CD4-positive, alpha-beta T cell treated with Interleukin-21 for 1 hour (primary cell): ENCODE data around the gene GPR146.

ENCODE experiments used
- DNase-seq: peaks from one replicate; pipeline ENCODE4 v3.0.0-alpha.2; 2020

GPR146 gene

DNA sequence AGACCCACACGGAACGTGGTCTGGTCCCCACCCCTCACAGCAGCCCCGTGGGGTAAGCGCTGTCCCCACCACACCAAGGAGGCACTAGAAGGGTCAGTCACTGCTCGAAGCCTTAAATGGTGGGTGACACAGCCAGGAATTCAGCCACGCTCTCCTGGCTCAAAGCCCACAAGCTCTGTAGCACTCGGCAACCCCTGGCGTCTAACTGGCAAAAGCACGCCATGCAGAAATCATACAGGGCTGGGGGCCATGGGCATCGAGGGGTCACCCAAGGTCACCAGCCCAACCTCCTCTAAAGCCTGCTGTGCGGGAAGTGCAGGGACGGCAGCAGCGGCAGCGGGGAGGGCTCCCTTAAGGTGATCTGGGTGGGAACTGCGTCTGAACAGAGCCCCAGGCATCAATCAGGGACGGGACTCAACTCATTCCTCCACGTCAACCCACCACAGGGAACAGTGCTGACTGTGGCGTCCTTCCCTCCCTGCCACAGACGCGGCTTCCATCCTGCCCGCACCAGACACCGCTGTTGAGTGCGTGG lies 51.3 kb downstream of the GPR146 start:
- DNase-seq, result no peak

DNA sequence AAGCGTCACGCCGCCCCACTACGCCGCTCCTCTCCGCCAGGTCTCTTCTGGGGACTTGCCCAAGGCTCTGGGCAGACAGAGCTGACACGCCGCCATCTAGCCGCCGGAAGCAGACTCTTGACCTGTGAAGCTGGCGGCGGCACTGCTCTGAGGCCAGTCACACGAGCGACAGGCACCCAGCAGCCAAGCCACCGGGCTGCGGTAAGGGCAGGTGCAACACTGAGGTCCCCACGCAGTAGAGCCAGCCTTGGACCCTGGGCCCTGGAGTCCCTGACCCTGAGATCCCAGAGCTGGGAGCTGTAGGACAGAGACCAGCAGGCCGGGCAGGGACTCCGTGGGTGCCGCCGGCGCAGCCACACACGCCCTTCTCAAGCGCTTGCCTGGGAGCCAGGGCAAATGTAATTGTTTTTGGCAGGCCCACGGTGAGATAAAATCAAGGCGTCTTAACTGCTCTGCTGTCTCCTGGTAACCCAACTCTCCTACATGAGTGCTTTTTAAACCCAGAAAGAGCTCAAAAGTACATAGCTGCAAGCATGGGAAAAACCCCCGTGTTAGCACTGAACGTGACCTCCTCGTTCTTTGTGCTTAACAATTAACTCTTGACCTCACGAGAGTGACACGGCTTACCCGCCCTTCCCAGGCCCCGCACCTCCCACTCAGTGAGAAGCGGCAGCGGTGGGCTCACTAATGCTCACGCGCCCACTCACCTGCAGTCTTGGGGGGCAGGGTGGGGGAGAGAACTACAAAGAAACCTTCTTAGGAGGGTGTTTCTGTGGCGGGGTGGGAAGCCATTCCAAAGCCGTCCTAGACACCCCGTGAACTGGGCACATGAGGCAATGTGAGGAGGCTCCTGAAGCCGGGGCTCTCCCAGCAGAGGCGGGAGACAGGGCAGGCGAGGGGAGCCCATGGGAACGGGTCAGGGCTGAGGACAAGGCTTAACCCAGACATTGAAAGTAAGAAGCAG lies 52.1 kb downstream of the GPR146 start:
- DNase-seq, result no peak

DNA sequence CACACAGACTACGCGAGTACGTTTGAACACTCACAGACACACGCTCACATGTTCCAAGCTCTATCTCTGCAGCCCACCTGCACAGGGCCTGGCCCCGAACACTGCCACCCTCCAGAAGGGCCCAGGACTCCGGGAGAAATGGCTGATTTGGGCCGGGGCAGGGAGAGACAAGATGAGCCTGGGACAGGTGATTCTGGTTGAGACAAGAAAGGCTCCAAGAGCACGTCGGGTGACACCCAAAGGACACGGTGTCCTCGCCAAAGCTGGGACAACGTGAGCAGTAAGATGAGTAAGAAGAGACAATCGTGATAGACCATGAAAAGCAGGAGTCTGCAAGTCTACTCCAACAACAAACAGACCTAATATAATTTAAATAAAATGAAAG lies 52.8 kb downstream of the GPR146 start:
- no peak for DNase-seq

DNA sequence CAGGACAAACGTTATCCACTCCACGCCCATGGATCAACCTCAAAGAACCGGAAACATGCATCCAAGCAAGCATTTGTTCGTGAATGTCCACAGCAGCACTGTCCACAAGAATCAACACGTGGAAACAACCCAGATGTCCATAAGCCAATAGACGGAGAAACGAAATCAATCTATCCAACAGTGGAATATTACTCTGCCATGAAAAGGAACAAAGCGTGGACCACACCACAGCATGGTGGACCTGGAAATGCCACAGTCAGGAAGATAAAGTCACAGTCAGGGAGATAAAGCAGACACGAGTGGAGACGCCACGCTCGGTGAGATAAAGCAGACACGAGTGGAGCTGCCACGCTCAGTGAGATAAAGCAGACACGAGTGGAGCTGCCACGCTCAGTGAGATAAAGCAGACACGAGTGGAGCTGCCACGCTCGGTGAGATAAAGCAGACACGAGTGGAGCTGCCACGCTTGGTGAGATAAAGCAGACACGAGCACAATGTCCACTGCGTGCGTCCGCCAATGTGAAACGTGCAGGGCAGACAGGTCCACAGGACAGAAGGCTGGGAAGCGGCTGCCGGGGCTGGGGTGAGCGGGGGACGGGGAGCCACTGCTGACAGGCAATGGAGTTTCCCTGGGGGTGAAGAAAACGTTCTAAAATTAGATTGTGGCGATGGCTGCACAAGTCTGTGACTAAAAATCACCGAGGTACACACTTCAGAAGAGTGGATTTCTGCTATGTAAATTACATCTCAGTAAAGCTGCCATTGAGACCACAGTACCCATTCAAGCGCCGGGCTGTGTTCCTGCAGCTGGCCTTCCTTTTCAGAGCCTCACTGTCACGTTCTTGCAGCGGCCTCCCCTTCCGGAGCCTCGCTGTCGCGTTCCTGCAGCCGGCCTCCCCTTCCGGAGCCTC lies 54.2 kb downstream of the GPR146 start:
- DNase-seq, result no peak

DNA sequence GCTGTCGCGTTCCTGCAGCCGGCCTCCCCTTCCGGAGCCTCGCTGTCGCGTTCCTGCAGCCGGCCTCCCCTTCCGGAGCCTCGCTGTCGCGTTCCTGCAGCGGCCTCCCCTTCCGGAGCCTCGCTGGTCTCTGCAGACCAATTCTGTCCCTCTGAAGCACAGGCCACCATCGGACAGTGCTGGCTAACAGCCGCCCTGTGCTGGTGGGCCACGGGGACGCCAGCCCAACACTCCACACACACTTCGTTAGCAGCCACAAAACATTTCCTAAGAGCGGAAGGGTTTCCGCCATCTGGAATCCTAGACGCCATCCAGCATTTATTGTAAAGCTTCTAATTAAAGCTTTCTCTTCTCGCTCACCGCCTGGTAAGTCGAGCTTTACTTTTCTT lies 54.8 kb downstream of the GPR146 start:
- DNase-seq, result no peak

DNA sequence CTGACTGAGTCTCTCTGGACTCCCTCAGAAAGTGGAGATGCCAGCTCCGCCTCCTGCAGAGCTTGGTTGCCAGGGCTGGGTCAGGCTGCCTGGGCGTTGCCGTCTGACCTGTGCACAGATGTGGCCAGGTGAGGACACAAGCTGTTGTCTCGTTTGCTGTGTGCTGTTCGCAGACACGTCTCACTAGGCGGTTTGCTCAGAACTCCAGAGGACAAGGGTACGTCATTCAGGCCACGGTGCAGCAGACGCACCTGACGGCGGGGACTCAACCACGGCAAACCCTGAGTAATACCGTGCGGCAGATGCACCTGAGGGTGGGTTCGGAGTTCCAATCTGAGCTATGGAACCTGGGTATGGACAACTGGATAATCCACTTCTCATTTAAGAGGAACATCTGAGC lies 55.3 kb downstream of the GPR146 start:
- DNase-seq, result no peak

DNA sequence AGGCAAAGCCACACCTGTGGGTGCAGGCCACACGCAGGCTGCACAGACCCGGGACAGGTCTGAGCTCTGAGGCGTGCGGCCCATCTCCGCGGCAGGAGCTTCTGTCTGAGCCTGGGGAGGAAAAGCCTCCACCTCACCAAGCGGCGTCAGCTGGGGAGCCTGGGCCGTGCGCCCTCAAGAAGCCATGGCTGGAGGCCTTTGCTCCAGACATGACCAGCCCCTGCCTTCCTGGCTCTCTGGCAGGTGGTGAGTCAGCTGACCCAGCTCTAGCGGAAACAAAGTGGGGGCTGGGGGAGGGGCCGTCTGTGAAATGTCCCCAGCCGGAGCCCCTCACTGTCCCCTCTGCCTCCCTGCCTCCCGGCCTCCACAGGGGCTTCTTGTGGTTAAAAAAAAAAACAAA lies 56.0 kb downstream of the GPR146 start:
- DNase-seq, result no peak

DNA sequence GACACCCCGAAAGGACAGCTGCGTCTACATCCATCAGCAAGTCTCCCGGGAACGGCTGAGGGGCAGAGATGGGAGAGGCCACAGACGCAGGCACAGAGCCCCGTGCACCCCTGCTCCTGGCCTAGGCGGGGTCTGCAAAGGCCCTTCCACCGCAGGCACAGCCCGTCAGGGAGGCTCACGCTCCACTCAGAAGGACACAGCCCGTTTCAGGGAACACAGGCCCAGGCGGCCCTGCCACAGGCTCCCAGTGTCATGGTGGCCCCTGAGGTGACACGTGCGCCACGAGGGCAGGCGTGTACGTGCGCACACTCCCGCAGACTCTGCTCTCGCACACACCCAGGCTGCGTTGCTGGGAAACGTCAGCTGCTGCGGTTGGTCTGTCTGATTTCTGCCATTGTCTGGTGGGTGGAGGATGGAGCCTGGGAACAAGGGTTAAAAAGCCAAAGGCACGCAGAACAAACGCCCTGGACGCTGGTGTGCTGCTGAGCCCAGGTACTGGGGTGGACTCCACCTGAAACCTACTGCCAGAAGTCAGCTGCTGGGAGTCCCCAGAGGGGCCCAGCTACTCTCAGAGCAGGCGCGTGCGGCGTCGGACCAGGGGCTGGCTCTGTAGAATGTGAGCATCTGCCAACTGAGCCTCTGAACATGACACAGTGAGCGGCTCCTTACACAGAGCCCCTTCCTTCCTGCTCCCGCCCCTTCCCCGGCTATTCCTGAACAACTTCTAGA lies 56.7 kb downstream of the GPR146 start:
- DNase-seq, result no peak

DNA sequence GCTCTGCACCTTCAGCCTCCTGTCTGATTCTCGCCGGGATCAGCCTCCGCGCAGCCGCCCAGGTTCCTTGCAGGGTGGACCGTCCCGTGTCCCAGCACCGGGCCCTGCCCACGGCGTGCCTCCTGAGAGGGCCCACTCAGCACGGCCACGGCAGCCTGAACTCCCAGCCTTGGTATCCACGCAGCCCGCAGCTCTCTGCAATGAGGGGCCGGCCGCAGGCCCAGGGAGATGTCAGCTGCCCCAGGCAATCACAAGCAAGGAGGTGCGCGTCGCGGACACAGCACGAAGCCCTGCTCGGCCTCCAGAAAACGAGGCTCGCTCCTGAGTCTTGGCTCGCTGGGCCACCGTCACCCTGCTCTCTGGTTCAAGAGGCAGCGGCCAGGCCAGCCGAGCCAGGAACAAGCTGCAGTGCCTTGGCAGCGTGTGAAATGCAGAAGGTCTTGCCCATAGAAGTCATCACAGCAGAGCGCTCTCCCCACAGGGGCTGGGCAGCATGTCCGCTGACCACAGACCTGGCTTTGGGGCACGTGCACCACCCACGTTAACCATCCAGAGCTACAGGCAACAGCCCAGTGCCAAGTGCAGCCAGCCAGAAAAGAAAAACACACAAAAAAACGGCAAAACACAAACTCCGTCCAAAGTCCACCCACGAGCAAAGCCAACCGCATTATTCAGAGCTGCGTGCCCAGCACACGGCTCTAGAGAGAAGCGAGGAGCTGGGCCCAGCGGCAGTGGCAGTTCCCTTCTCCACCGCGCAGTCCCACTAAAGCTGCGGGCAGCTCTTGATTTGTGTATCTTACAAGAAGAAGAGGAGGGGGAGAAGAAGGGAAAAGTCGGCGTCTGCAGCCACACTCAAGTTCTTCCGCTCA lies 57.5 kb downstream of the GPR146 start:
- no peak for DNase-seq

DNA sequence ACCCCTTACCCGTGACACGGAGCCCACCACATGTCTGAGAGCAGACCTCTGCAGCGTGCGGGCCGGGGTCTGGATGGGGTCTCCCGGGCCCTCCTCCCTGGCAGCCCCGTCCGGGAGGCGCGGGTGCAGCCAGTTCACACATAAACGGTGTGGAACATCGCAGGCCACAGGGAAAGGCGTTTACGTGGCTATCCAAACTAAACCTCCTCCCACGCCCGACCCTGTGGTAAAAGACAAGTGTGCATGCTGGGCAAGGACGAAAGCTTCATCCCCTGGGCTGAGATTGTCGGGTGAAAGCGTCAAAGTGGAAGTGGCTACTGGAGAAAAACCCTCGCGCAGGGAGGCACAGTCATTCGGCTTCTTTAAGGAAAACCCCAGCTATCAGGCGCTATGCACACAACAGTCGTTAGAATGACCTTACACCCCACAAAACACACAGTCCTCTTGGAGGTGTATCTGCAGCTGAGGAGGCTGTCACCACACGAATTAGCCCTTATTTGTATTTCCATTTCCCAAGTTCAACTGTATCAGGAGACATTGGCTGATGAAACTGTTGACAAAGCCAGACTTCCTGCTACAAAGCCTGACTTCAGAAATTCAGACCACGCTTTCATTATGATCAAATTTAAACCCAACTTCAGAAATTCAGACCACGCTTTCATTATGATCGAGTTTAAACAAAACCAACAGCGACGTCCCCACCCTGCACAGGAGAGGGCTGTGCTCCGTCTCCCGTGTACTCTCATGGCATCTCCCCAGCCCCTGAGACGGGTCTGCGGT lies 58.9 kb downstream of the GPR146 start:
- DNase-seq, result peak; percentile 10

DNA sequence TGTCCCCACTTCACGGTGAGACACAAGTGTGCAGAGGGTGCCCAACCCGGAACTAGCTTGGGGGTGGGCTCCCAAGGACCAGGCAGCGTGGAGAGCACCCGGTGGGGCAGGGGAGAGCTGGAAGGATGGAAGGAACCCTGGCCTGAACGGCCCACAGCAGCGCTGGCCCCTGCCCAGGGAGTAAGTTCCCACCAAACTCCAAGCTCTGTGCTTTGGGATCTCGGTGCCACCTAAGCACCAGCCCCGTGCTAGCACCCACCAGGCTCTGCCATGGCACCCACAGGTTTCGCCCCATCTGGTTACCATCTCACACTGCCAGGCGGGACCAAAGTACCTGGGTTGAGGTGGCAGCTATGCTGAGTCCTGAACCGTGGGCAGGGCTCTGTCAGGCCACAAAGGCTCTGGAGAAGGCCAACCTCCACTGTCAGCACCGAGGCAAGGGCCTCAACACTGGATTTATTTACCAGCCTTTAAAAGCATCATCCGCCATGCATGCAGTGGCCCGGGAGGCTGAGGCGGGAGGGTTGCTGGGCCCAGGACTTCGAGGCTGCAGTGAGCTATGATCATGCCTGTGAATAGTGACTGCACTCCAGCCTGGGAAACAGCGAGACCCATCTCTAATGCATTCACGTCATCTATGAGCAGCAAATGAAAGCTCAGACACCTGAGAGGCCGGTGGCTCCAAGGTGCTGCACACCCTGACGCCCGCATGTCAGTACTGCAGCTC lies 59.6 kb downstream of the GPR146 start:
- DNase-seq, result no peak

DNA sequence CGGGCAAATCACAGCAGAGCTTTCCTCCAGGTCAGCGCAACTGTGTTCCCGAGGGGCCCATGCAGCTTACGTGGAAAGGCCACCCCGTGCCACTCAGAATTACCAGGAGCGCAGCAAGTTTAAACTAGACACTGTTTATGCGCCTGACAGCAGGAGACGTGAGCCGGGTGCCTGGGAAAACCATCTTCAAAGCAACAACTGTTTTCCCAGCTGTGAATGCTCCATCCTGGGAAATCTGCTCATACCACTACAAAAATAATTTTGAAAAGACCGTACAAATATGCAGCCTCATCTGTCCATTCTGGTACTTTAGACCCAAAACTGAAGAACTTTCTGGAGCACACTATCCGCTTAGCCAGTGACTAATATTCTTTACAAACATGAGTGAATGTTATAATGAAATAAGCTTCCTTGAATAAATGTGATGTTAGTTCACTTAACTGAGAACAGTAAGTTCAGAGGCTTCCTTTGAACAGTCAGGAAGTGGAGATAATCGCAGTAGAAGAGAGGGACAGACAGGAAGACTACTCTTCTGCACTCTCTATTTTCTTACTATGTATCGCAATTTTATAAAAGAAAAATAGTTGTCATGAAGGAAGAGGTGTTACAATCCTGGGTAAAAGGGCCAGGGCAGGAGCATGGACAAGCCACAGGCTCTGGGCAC lies 60.3 kb downstream of the GPR146 start:
- DNase-seq, result no peak

DNA sequence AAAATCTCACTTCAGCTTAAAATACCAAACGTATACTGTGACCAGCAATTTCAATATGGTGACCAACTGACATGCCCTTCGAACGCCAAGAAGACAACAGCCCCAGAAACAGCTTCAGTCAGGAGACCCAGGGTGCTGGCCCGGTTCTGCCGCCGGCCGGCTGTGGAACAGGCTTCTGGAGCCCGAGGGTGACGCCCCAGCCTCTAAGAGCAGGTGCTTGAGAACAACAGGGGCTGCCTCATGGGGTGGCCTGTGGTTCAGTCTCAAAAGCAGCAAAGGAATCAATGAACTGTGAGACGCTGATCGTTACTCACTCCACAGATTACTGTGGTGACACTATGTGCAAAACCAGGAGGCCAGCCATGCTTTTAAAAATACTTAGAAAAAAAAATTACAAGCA lies 60.8 kb downstream of the GPR146 start:
- DNase-seq, result no peak

DNA sequence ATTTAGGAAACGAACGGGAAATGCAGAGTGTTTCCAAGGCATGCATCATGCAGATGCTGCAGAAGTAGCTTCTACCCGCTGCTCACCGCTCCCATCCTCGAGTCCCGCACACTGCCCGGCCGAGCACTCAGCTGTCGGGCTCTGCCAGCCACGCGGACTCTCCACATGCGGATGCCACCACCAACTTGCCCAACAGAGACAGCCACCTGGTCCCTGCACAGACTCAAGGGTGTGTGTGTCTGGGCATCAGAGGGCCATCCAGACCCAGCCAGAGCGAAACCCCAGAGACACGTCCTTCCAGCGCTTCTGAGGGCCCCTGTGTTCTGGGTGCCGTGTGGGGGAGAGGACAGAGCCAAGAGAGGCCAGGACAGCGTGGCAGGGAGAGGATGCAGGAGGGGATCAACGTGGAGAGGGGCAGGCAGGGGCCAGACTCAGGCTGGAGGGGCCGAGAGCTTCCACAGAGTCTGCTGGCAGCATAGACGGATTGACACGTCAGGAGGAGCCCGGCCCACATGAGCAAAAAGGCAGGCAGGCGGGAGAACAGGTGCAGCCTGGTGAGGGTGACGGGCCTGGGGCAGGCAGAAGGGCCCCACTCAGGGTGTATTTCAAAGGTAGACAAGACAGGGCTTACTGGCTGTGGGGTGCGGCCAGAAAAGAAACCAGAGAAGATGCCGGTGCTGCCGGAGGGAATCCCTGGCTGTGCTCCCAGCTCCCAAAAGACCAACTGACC lies 61.9 kb downstream of the GPR146 start:
- DNase-seq, result no peak

DNA sequence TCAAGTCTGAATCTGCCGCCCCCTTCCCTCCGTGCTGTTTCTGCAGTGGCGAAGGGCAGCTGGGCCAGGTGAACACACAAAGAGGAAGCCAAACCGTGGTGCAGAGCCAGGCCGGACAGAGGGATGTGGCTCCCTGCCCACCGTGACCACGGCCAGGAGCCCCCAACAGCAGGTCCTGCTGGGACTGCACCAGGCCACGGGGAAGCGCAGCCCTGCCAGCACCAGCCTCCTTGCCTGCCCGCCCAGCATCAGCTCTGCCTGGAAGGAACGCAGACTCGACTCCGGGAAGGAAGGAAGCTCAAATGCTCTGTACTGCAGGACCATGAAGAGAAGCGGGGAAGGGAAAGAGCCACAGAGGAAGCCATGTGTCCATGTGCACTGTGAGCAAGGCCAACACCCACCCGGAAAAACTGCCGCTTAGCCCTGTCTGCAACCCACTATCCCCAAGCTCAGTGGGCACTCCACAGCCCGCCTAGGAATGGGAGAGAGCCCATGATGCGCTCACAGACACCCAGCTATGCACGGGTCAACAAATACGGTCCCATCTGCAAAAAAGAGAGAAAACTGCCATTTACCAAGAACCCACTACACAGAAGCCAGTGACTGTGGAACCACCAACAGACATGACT lies 62.6 kb downstream of the GPR146 start:
- no peak for DNase-seq

DNA sequence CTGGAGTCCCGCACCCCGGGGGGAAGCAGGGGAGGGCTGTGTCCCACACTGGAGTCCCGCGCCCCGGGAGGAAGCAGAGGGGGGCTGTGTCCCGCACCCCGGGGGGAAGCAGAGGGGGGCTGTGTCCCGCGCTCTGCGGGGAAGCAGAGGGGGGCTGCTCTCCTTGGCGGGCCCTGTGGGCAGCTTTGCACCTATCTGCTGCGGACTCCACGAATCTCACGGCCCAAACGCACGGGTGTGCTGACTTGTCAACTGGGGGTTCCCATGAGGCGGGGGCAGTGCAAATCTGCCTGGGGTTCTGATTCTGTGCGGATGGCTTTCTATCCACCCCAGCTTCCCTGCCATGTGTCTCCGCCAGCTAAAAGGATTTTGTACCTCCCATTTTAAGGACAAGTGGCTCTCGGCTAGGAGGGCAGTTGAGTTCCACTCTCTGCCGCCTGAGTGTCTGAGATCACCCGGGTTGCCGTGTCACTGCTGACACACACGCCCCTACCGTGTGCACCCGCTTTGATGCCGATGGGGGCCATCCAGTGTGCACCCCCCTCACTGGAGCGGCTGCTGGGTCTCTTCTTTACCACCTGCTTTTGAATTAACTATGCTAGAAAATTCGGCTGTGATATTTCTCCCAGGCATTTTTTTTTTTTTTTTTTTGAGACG lies 64.0 kb downstream of the GPR146 start:
- DNase-seq, result no peak
